ENCODE measurements around the gene SPRING1.
A peak's percentile ranks its signal among the peaks of the same experiment; 100 is the strongest.

SPRING1 gene

DNA sequence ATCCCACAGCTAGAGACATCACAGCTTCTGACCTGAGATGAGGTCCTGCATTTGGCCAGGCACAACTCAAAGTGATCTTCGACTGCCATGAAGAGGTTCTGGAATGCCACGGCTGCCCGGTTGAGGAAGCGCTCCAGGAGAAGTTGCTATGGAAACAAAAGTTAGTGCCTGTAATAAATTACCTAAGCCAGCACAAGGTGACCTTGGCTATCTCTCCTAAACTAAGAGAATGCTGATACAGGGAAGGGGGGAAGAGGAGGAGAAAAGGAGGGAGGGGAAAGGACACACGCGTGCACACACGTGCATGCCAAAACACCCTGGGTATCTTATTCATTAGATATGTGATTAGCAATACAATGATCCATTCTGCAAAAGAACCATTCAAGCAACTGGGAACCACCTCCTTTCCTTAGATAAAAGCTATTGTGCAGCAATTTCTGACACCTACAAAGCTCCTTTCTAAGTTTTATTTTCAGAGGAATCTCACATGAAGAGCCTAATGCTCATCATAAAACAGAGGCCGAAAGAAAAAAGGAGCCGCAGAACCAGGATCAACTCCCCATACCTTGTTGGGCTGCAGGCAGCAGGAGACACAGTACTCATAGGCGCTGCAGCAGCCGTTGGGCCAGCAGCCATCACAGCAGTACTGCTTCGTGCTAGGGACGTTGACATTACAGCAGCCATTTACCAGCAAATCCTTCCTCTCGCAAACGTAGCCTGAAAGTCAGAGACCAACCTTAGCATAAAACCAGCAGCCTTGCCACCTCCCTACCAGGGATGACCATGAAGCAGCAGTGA, 17.9 kb downstream of the SPRING1 start:
- Histone ChIP-seq H3K27ac (ENCODE audit: low read depth, low read length) (no peak overlapping the region), H3K27me3 (ENCODE audit: control insufficient read depth, insufficient read depth, low read length) (no peaks in the 10 kb centered on the region), H3K9me3 (ENCODE audit: control insufficient read depth, insufficient read depth, low read length) (no peaks in the 10 kb centered on the region), H3K9ac (ENCODE audit: low read depth, low read length) (no peak overlapping the region), H3K4me3 (ENCODE audit: low read depth, low read length) (no peak overlapping the region), H3K36me3 (ENCODE audit: control insufficient read depth, insufficient read depth, low read length) (peaks cover 63% of the 10 kb centered on the region), H3K4me1 (ENCODE audit: control insufficient read depth, insufficient read depth, low read length) (peaks cover 13% of the 10 kb centered on the region; the same call in 1 of the 2 replicates)

DNA sequence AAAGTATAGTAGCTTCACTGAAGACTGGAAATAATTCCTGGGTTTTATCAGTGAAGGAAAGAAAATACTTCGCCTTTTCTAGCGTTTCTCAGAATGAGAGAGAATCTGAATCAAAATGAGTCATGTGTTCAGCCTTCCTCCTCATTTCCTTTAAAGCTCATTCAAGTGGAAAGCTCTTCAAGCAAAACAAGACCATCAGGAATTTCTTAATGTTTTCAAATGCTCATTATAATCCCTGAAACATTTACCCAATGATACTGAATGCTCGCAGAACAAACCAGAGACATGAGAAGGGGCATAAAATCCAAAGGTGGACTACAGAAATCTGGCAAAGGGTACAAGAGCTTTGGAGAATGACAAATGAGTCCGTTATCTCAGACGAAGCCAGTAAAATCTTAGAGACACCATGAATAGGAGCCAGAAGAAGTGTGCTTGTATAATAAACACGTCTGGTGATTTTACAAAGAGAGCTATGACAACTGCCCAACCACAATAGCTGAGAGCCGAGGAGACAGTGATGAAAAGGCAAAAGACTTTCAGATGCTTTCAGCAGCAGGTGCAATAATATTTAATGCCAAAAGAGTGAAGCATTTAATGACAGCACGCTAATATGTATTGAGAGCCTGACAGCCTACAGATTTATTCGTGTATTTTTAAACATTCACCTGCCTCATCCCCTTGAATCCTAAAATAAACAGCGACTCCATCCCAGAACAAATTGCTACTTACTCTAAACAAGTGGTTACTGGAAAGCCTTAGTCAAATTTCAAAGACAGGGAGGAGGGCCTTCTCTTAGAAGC, 19.0 kb downstream of the SPRING1 start:
- peaks cover 63% of the 10 kb centered on the region for H3K36me3 ChIP-seq (ENCODE audit: control insufficient read depth, insufficient read depth, low read length)
- peaks cover 13% of the 10 kb centered on the region; the same call in 1 of the 2 replicates for H3K4me1 ChIP-seq (ENCODE audit: control insufficient read depth, insufficient read depth, low read length)
- no peak overlapping the region for H3K9ac ChIP-seq (ENCODE audit: low read depth, low read length)
- peak overlapping the region; percentile 24 for H3K27ac ChIP-seq (ENCODE audit: low read depth, low read length)
- H3K4me3 ChIP-seq (ENCODE audit: low read depth, low read length): no peak overlapping the region
- no peaks in the 10 kb centered on the region for H3K9me3 ChIP-seq (ENCODE audit: control insufficient read depth, insufficient read depth, low read length)
- no peaks in the 10 kb centered on the region for H3K27me3 ChIP-seq (ENCODE audit: control insufficient read depth, insufficient read depth, low read length)

DNA sequence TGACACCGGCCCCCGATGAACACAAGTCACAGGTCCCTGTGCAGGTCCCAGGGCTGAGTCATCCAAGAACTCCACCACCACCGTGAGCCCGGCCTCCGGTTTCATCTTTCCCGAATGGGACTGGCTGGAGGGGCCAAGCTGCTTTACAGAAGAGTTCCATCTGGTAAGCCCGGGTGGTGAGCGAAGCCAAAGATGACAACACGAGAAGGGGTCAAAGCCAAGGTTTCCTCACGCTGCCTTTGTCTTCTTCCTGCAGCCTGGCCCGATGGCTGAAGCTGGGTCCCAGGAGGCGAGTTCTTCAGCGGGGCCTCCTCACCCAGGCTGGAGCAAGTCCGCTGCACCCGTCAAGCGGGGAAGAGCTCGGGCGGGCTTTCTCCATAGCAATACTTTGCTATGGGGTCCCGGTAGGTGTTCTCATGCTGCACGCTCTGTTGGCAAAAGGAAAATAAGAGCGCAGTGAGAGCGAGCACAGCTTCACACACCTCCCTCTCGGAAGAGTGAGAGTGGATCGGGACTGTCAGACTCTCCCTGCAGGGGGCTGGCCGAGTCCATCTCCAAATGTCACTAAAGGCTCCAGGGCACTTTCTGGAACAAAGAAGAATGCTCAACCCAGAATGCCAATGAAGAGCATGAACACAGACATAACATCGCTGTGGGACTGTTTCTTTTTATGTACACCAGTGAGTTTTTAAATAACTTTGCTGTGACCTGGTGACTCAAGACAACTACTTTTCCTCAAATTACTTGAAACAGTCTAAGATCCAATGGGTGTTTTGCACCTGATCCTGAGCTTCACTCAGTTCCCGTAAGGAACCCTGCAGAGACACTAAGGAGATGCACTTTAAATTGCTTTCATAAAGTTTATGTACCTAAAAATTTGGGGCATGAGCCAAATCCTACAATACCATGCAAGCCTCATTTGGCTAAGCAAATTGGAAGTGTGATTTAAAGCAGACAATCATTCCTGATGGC, 20.1 kb downstream of the SPRING1 start:
- Histone ChIP-seq H3K36me3 (ENCODE audit: control insufficient read depth, insufficient read depth, low read length) (peaks cover 63% of the 10 kb centered on the region), H3K4me3 (ENCODE audit: low read depth, low read length) (no peak overlapping the region), H3K9ac (ENCODE audit: low read depth, low read length) (no peak overlapping the region)

DNA sequence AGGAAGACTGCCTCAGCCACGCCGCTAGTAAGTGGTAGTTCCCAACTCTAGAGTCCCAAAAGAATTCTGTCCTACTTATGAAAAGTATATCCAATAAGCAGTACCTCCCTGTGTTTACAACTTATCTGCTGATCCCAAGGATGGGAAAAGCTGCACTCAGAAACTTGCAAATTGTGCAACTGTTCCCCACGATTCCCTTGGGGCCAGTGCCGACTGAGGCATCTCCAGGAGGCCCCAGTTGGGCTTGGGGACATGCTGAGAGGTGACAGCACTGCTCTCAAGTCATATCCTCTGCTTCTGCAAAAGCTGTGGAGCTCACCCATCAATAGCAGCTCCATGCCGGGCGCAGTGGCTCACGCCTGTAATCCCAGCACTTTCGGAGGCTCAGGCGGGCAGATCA, 23.7 kb downstream of the SPRING1 start:
- Histone ChIP-seq H3K27me3 (ENCODE audit: control insufficient read depth, insufficient read depth, low read length) (no peaks in the 10 kb centered on the region), H3K36me3 (ENCODE audit: control insufficient read depth, insufficient read depth, low read length) (peaks cover 36% of the 10 kb centered on the region), H3K9ac (ENCODE audit: low read depth, low read length) (no peak overlapping the region), H3K4me1 (ENCODE audit: control insufficient read depth, insufficient read depth, low read length) (peaks cover 13% of the 10 kb centered on the region; the same call in 1 of the 2 replicates), H3K4me3 (ENCODE audit: low read depth, low read length) (no peak overlapping the region), H3K9me3 (ENCODE audit: control insufficient read depth, insufficient read depth, low read length) (no peaks in the 10 kb centered on the region), H3K27ac (ENCODE audit: low read depth, low read length) (no peak overlapping the region)

More for the DNA sequence above, 20.1 kb downstream of the SPRING1 start:
- Histone ChIP-seq H3K4me1 (ENCODE audit: control insufficient read depth, insufficient read depth, low read length) (peaks cover 13% of the 10 kb centered on the region; the same call in 1 of the 2 replicates), H3K27ac (ENCODE audit: low read depth, low read length) (no peak overlapping the region), H3K9me3 (ENCODE audit: control insufficient read depth, insufficient read depth, low read length) (no peaks in the 10 kb centered on the region), H3K27me3 (ENCODE audit: control insufficient read depth, insufficient read depth, low read length) (no peaks in the 10 kb centered on the region)

DNA sequence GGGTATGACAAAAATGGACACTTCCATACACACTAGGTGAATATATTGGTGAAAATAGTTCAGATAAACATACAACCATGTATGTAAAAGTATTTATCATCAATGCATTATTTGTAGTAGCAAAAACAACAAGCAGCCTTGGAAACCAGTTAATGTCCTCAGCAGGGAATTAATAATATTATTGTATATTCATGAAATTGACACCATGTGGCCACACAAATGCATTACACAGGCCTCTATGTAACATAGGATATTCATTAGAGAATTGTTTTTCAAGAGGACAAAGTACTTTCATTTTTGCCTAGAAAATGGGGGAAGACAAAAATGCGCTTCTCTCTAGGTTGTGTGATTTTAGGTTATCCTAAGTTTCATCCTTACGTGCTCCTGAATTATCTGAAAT, 24.3 kb downstream of the SPRING1 start:
- Histone ChIP-seq H3K4me3 (ENCODE audit: low read depth, low read length) (no peak overlapping the region), H3K9ac (ENCODE audit: low read depth, low read length) (no peak overlapping the region), H3K27me3 (ENCODE audit: control insufficient read depth, insufficient read depth, low read length) (no peaks in the 10 kb centered on the region), H3K9me3 (ENCODE audit: control insufficient read depth, insufficient read depth, low read length) (no peaks in the 10 kb centered on the region), H3K36me3 (ENCODE audit: control insufficient read depth, insufficient read depth, low read length) (peaks cover 32% of the 10 kb centered on the region), H3K27ac (ENCODE audit: low read depth, low read length) (no peak overlapping the region), H3K4me1 (ENCODE audit: control insufficient read depth, insufficient read depth, low read length) (0 out of 2 replicates have a peak, but pooled peaks cover 8% of the 10 kb centered on the region)

DNA sequence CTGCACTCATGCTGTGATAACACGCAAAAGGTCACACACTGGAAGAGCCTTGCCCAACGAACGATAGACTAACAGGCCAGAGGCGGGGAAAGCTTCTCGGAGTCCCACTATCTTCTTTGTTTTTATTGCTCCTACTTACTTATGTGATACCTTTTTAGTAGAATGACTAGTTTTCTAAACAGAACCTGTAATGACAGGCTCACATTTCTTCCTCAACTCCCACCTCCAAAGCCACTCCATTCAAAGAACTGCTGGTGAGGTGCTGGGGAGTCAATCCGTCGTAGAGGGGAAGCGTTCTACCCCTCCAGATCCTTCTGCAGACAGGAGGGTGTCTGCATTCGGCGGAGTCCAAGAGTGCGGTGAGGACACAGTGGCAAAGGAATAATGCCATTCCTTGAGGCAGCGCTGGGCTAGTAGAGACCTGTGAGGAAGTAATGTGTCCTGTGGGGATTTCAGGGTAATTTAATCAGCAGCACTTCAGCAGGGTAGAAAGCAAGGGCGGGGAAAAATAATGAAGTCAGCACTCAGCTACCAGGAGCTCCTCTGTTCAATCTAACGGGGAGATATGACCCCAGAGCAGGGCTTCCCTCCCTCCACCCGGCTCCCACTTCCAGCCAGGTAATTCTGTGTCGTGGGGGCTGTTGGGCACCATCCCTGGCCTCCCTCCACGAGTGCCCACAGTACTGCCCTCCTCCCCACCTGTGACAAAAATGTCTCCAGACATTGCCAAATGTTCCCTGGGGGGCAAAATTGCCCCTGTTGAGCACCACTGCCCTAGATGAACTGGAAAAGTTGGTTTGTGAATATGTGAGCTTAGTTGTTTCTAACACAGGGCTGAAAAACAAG, 25.2 kb downstream of the SPRING1 start:
- no peaks in the 10 kb centered on the region for H3K27me3 ChIP-seq (ENCODE audit: control insufficient read depth, insufficient read depth, low read length)
- H3K4me1 ChIP-seq (ENCODE audit: control insufficient read depth, insufficient read depth, low read length): no peaks in the 10 kb centered on the region
- no peak overlapping the region for H3K27ac ChIP-seq (ENCODE audit: low read depth, low read length)
- H3K9me3 ChIP-seq (ENCODE audit: control insufficient read depth, insufficient read depth, low read length): no peaks in the 10 kb centered on the region
- H3K36me3 ChIP-seq (ENCODE audit: control insufficient read depth, insufficient read depth, low read length): peaks cover 29% of the 10 kb centered on the region
- no peak overlapping the region for H3K4me3 ChIP-seq (ENCODE audit: low read depth, low read length)
- no peak overlapping the region for H3K9ac ChIP-seq (ENCODE audit: low read depth, low read length)

DNA sequence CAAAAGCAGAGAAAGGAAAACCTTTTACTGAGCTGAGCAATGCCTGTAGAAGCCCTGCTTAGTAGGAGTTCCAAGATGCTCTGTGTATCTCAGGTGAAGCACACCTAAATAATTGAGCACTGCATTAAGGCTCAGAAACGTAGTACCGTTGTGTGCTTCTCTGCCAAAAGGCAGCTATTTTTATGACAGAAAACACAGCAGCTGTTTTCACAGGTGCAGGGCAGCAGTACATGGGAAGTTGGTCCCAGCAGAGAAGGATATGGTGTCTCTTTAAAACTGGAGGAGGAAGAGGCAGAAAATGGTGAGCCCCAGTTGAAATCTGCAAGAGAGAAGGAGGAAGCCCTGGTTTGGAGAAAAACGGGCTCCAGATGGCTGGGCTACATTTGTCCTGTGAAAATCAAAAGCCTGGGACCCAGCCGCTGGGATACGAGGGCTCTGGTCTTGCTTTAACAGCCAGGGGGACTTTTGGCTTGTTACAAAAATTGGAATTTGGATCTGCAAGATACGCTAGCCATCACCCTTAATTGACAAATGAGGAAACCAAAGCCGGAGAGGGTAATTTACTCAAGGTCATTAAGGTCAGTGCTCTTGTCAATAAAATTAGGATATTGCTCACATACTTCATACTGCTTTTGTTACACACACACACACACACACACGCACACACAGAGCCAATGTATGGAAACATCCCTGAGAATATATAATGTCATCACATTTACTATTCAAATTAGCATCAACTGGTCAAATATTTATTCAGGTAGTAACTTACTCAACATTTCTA, 27.3 kb downstream of the SPRING1 start:
- Histone ChIP-seq H3K4me3 (ENCODE audit: low read depth, low read length) (no peak overlapping the region), H3K9me3 (ENCODE audit: control insufficient read depth, insufficient read depth, low read length) (no peaks in the 10 kb centered on the region), H3K36me3 (ENCODE audit: control insufficient read depth, insufficient read depth, low read length) (peaks cover 8% of the 10 kb centered on the region), H3K27me3 (ENCODE audit: control insufficient read depth, insufficient read depth, low read length) (no peaks in the 10 kb centered on the region), H3K9ac (ENCODE audit: low read depth, low read length) (no peak overlapping the region), H3K4me1 (ENCODE audit: control insufficient read depth, insufficient read depth, low read length) (no peaks in the 10 kb centered on the region), H3K27ac (ENCODE audit: low read depth, low read length) (no peak overlapping the region)

DNA sequence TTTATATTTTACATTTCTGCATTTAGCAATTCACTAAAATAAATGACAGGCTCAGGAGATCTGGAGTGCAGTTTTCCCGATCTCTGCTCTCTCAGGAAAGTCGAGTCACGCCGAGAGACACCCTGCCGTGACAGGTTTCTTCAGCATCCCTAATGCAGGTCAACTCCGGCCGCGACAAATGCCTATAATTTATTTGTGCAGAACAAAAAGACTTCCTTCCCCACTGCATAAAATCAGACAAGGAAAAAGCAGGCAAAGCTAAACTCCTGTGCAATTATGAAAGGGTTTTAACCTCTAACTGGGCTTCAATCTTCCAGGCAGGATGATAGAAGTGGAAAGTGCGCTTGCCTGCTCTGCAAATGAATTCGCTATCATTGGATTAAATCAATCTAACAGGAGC, 28.1 kb downstream of the SPRING1 start:
- no peak overlapping the region for H3K27ac ChIP-seq (ENCODE audit: low read depth, low read length)
- H3K27me3 ChIP-seq (ENCODE audit: control insufficient read depth, insufficient read depth, low read length): no peaks in the 10 kb centered on the region
- no peak overlapping the region for H3K9ac ChIP-seq (ENCODE audit: low read depth, low read length)
- no peak overlapping the region for H3K4me3 ChIP-seq (ENCODE audit: low read depth, low read length)
- H3K4me1 ChIP-seq (ENCODE audit: control insufficient read depth, insufficient read depth, low read length): no peaks in the 10 kb centered on the region
- no peaks in the 10 kb centered on the region for H3K9me3 ChIP-seq (ENCODE audit: control insufficient read depth, insufficient read depth, low read length)
- peaks cover 4% of the 10 kb centered on the region; the same call in 1 of the 2 replicates for H3K36me3 ChIP-seq (ENCODE audit: control insufficient read depth, insufficient read depth, low read length)

DNA sequence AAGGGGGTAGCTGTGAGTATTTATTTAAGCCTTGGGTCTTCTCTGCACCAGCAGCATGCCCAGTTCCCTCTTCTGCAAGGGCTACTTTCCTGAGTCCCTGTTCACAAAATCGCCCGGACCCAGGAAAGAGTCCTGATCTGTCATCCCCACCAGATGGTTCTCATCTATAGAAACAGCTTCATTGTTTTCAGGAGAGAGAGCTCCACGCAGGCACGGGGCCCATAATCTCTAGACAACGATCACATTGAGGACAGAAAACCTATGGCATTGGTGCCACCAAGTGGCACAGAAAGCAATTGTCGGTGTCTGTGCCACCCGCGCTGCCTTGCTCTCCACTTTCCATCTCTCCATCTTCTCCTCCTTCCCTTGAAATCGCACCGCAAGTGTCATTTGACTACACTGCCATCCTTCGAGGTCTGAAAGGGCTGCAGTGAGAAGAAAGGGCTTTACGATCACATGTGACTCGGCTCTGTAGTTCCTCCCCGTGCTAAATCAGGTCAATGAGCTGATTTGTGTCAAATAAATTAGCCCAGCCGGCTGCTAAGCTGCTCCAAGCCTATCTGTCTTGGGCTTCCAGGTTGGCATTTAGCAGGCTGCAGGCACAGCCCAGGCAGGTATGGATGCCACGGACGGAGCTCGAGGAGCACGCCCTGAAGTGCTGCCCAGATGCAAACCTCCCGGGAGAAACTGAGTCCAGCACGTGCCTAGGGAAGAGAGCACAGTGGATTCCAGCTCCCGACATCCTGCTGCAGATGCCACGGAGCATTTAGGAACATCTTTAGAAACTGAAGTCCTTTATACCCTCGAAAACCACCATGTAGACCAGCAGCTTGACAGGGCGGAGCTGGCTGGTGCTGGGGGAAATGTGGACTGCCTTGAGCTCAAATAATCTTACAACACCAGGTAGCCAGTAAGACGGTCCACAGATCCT, 28.8 kb downstream of the SPRING1 start:
- H3K9me3 ChIP-seq (ENCODE audit: control insufficient read depth, insufficient read depth, low read length): no peaks in the 10 kb centered on the region
- no peak overlapping the region for H3K4me3 ChIP-seq (ENCODE audit: low read depth, low read length)
- no peaks in the 10 kb centered on the region for H3K4me1 ChIP-seq (ENCODE audit: control insufficient read depth, insufficient read depth, low read length)
- no peaks in the 10 kb centered on the region for H3K27me3 ChIP-seq (ENCODE audit: control insufficient read depth, insufficient read depth, low read length)
- no peak overlapping the region for H3K27ac ChIP-seq (ENCODE audit: low read depth, low read length)
- H3K36me3 ChIP-seq (ENCODE audit: control insufficient read depth, insufficient read depth, low read length): peaks cover 4% of the 10 kb centered on the region; the same call in 1 of the 2 replicates
- no peak overlapping the region for H3K9ac ChIP-seq (ENCODE audit: low read depth, low read length)
